Hematopoietic multipotent progenitor cell treated with erythropoietin and hydrocortisone succinate and interleukin-3 and kit ligand, for 15 days (in vitro differentiated cells): ENCODE data around the gene KLF2.
"Not testable (repeated sequence)": the region's sequence is repeated elsewhere in the genome, so short reads cannot be mapped to it uniquely, and the experiment has no call there.

ENCODE experiments used
- DNase-seq: peaks from one replicate; pipeline ENCODE4 v3.0.0-alpha.2; 2015; ENCODE audit warnings: low spot score

KLF2 gene

DNA sequence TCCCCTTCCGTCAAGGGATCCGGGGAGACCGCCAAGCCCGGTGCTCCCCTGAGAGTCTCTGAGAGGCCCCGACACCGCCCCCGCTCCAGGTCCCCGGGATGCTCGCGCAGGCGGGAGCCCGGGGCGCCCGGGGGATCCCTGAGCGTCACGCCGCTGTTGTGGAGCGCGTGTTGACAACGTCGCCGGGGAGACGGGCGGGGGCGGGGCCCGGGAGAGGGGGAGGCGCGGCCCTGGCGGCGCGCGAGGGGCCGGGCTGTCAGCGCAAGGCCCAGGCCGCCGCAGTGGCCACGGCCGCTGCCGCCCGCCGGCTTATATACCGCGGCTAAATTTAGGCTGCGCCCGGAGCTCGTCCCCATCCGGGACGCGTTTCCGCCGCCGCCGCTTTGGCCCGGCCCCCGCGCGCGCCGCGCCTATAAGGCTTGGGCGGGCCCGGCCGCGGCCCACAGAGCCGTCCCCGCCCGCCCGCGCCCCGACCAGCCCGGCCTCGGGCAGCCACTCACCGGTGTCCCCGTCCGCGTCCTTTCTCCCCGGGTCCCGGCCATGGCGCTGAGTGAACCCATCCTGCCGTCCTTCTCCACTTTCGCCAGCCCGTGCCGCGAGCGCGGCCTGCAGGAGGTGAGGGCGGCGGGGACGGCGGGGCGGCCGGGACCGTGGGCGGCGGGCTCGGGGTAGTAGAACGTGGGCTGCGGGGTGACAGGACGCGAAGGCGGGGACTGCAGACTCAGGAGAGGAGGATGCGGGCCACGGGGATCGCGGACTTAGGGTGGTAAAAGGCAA lies at the start of gene KLF2:
KLF2 (plus strand) TSS at position 443 of the 777 bp plus-strand sequence; CDS start at position 541, 98 bp downstream.
- no peak for DNase-seq

DNA sequence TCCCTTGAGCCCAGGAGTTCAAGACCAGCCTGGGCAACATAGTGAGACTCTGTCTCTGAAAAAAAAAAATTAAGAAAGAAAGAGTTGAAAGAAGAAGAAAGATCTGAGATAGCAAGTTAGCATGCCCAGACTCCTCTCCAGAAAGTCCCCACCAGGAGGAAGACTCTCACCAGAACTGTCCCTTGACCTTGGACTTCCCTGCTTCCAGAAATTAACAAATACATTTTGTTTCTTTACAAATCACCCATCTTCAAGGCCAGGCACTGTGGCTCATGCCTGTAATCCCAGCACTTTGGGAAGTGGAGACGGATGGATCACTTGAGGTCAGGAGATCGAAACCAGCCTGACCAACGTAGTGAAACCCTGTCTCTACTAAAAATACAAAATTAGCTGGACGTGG lies 44.3 kb upstream of the KLF2 start:
- no peak for DNase-seq

DNA sequence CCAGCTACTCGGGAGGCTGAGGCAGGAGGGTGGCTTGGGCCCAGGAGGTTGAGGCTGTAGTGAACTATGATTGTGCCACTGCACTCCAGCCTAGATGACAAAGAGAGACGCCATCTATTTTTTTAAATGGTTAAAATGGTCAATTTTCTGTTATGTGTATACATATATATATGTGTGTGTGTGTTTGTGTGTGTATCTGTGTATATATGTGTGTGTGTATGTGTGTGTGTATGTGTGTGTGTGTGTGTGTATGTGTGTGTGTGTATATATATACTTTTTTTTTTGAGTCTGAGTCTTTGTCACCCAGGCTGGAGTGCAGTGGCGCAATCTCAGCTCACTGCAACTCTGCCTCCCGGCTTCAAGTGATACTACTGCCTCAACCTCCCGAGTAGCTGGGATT lies 42.9 kb upstream of the KLF2 start:
- DNase-seq: no peak

DNA sequence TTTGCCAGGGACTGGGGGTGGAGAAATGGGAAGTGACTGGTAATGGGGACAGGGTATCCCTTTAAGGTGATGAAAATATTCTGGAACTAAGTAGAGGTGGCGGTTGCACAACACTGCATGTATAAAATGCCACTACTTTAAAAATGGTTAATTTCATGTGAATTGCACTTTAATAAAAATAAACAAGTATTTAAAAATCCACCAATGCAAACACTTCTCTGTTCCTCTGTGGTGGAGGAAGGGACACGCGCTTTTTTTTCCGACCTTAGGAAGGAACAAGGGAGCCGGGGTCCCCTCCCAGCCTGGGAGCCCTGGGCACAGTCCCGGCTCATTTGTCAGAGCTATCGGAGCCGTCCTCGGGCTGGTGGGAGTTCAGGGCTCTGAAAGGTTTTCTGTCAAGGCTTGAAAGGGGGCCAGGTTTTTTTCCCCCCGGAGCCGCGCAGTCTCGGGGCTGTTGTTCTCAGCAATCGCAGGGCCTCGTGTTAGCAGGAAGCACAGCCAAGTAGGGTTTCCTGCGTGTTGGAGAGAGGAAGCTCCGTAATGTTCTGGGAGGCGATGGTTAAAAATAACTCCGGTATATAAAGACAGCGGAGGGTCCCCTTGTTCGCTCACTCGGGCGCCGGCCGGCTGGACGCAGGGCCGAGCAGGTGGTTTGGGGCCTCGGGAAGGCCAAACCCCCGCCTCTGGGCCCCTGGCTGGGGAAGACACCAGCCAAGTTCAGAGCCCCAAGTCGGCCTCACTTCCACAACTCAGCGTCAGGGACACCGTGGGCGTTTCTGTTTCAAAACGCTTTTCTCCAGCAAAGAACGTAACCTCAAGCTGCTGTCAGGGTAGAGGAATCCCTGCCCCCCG lies 41.2 kb upstream of the KLF2 start:
- no peak for DNase-seq

DNA sequence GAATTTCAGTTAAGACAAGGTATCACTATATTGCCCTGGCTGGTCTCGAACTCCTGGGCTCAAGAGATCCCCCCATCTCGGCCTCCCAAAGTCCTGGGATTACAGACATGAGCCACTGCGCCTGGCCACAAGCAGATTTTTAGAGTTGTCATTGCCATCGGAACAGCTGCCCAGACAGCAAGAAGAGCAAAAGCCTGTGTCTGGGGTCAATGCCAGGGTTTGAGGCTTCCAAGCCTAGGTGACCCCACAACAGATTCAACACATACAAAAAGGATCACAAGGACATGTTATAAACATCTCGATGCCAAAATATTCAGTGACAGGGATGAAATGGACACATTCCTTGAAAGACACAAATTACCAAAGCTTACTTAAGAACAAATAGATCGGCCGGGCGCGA lies 40.1 kb upstream of the KLF2 start:
- DNase-seq: no peak

DNA sequence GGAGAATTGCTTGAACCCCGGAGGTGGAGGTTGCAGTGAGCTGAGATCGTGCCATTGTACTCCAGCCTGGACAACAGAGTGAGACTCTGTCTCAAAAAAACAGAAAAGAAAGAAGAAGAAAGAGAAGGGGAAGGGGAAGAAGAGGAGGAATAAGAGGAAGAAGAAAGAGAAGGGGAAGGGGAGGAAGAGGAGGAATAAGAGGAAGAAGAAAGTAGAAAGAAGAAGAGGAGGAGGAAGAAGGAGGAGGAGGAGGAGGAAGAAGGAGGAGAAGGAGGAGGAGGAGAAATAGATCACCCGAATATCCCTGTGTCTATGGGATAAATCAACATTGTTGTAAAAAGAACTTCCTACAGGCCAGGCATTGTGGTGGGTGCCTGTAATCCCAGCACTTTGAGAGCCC lies 39.5 kb upstream of the KLF2 start:
- not testable (repeated sequence) for DNase-seq

DNA sequence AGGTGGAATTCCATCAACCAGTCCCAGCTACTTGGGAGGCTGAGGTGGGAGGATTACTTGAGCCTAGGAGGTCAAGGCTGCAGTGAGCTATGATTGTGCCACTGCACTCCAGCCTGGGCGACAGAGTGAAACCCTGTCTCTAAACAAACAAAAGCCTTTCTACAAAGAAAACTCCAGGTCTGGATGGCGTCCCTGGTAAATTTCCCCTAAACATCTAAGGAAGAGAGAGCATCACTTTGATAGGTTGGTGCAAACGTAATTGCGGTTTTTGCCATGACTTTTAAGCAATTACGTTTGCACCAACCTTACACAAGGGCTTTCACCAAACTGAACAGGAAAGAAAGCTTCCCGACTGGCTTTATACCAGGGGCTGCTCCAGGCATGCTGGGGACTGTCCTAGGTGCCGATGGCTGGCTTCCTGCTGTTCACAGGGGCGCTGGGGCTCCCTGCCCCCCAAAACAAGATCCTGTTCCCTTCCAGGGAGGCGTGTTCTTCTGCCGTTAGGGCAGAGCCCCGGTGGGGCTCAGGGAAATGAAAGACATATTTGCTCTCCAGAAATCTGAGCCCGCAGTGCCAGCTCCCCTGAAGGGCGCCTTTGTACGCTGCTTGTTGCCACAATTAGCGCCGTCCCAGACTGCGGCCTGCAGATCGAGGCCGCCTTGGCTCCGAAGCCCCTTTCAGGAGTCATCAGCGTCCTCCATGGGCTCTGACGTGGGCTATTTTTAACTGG lies 38.7 kb upstream of the KLF2 start:
- DNase-seq: no peak

DNA sequence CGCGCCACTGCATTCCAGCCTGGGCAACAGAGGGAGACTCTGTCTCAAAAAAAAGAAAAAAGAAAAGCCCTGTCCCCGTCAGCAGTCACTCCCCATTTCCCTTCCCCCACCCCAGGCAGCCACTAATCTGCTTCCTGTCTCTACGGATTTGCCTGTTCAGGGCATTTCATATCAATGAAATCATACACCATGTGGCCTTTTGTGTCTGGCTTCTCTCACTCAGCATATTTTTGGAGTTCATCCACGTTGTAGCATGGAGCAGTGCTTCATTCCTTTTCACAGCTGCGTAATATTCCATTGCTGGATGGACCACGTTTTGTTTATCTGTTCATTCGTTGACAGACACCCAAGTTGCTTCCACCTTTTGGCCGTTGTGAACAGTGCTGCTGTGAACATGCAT lies 36.1 kb upstream of the KLF2 start:
- DNase-seq: no peak

DNA sequence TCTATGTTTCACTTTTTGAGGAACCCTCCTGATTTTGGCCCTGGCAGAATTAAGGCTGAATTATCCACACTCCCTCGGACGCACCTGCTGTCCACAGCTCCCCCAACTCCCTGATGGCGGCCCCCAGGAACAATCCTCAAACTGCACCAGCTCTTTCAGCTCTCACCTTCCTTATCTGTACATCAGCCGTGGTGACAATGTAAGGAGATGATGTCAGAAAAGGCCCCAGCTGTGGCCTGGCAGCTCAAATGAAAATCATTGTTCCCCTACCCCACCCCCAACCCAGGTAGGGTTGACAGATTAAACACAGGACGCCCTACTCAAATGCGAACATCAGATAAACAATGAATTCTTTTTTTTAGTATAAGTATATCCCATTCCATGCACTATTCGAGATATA lies 35.0 kb upstream of the KLF2 start:
- no peak for DNase-seq

DNA sequence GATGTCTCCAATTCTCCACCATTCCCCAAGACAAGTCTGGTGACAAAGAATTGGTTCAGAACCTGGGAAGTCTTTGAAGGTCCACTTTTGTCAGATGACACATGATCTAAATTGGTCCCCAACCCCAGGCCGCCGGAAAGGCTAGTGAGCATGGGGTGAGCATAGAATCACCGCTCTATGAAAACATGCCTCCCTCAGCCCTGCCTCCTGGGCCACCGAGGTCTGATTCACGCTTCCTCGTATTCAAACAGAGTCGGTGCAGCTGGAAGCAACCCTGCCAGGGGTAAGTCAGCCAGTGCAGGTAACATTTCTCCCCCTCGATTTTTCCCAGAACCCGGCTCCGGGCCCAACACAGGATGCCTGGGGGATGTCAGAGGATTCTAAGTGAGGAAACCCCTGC lies 33.9 kb upstream of the KLF2 start:
- DNase-seq: no peak

DNA sequence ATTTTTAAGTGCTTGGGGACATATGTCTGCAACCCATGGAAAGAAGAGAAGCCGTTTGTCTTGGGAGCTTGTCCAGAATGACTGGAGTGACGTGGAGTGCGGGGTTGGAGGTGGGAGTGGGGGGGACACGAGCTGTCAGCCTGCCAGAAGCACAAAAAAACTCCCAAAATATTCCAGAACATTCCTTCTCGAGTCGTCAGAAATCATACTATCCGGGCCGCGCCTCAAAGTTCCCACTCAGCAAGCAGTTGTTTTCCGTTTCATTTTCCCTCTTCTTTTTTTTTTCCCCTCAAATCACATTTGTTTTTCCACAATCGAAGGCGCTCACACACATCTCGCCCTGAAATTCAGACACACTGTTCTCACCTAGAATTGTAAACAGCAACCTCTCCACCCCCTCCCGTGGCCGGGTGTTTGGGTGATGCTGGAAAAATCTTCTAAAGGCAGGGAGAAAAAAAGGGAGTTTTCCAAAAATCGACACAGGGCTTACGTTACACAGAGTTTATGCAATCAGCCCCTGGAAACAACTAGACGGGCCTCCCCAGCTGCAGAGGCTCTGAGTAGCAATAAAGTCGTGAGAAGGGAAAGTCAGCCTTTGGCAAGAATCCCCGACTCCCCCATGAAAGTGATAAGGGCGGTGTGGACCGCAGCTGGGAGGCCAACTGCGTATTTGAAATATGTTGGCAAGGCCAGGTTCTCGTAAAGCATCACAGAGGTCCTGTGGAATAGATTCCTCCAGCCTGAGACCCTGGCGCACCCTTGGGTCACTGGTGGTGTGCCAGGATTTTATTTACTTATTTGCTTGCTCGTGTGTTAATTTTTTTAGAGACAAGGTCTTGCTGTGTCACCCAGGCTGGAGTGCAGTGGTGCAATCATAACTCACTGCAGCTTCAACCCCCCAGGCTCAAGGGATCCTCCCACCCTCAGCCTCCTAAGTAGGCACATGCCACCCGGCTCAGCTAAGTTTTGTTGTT lies 31.2 kb upstream of the KLF2 start:
- DNase-seq: no peak

DNA sequence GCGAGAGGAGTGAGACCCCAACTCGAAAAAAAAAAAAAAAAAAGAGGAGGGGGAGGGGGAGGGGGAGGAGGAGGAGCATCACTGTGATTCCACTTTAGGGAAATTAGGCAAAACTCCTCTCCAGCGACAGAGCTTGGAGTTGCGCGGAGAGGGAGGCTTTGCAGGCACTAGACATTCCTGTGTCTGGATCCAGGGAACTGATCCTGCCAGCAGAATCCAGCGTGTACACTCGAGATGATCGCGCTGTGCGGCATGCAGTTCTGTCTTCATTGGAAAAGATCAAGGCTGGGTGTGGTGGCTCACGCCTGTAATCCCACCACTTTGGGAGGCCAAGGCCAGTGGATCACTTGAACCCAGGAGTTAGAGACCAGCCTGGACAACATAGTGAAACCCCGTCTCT lies 29.6 kb upstream of the KLF2 start:
- DNase-seq: no peak

DNA sequence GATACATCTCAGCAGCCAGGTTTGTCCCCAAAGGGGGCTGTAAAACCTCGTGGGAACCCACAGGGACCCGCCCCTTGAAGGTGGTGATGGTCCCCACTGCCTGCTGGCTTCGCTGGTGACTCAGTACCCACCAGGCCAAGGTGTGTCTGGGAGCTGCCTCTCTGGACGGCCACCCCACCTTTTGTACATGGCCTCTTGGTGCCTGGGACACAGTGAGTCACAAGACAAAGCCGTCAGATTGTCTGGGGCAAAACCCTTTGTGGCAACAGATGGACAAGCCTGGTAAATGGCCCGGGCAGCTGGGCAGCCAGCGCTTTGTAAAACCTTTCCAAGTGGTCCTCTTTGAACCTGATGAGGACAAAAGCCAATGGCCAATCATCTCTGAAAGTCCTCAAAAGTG lies 27.9 kb upstream of the KLF2 start:
- DNase-seq: no peak

DNA sequence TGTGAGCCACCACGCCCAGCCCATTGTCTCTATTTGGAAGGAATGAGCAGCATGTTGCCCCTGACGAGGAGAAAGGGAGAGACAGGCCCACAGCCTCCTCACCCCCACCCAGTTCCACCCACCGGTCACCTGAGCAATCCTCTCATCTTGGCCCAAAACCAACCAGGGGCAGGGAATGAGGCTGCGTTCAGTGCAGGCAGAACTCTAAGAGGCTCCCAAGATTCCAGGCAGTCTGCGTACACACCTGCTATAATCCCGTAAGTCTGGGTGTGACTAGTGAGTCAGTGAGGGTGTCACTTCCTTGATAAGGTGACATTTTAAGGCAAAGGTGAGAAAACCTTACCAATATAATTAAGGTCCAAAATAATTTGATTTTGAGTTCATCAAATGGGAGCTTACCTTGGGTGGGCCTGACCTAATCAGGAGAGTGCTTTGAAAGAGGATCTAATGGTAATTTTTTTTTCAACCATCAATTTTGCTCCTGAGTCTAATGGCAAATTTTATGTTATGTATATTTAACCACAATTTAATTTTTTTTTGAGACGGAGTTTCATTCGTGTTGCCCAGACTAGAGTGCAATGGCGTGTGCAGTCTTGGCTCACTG lies 26.9 kb upstream of the KLF2 start:
- DNase-seq: no peak

DNA sequence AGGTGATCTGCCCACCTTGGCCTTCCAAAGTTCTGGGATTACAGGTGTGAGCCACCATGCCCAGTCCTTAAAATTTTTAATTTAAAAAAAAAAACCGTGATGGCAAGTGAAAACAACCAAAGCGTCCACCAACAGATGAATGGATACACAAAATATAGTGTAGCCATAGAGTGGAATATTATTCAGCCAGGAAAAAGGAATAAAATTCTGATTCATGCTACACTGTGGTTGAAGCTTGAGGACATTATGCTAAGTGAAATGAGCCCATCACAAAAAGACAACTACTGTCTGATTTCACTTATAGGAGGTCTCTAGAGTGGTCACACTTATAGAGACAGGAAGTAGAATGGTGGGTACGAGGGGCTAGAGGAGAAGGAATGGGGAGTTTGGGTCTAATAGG lies 26.3 kb upstream of the KLF2 start:
- no peak for DNase-seq

DNA sequence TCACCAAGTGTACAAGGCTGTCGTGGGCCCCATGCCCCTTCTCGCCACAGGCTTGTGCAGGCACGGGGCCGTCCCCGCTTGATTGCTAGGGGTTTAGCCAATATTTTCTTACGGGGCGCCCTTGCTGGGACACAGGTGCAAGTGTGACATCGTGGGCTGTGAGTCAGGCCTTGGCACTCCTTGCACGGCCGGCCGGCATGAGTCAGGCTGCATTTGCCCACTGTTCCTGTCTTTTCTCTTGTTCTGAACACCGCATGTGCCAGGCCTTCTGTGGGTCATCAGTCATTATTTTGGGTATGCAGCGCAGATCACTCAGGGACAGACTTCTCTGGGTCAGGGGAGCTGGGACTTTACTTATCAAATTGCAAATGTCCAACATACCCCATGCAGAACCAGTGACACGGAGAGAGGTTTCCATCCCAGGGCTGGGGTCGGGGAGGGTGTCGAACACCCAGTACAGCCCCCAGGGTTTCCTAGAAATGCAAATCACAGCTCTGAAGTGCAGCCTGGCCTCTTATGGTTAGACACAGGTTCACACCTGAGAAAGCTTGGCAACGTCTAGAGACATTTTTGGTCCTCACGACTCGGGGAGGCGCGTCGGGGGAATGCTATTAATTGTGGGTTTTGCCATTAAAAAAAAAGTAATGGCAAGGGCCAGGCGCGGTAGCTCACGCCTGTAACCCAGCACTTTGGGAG lies 22.5 kb upstream of the KLF2 start:
- no peak for DNase-seq

DNA sequence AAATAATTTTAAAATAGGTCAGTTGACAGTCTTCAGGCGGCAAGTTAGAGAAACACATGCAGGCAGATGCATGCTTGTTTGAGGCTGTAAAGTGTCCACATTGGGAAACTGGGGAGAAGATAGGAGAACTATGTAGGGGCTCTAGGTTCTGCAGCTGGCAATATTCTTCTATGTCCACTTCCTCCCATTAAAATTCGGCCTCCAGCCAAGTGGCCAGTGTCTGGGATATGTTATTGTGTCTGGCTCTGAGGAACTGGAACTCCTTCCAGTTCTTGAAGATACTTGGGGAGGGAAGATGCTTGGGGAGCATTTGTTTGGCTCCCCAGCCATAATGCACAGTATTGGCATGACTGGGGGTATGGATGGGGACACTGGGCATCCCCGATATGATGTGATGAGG lies 20.9 kb upstream of the KLF2 start:
- DNase-seq: no peak

DNA sequence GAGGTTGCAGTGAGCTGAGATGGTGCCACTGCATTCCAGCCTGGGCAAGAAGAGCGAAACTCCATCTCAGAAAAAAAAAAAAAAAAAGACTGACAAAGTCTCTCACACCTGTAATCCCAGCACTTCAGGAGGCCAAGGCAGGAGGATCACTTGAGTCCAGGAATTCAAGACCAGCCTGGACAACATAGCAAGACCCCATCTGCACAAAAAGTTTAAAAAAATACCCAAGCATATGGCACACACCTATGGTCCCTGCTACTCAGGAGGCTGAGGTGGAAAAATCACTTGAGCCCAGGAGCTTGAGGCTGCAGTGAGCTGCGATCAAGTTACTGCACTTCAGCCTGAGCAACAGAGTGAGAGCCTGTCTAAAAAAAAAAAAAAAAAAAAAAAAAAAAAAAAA lies 20.1 kb upstream of the KLF2 start:
- DNase-seq: not testable (repeated sequence)

DNA sequence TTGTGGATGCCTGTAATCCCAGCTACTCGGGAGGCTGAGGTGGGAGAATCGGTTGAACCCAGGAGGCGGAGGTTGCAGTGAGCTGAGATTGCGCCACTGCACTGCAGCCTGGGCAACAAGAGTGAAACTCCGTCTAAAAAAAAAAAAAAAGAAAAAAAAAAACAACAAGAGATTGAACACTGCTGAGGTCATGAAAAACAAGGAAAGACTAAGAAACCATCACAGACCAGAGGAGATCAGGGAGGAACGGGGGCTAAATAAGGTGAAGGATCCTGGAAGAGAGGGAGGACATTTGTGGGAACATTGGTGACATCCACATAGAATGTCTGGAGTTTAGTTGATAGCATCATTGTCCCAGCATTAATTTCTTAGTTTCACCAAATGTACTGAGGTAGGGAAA lies 19.6 kb upstream of the KLF2 start:
- DNase-seq: not testable (repeated sequence)

DNA sequence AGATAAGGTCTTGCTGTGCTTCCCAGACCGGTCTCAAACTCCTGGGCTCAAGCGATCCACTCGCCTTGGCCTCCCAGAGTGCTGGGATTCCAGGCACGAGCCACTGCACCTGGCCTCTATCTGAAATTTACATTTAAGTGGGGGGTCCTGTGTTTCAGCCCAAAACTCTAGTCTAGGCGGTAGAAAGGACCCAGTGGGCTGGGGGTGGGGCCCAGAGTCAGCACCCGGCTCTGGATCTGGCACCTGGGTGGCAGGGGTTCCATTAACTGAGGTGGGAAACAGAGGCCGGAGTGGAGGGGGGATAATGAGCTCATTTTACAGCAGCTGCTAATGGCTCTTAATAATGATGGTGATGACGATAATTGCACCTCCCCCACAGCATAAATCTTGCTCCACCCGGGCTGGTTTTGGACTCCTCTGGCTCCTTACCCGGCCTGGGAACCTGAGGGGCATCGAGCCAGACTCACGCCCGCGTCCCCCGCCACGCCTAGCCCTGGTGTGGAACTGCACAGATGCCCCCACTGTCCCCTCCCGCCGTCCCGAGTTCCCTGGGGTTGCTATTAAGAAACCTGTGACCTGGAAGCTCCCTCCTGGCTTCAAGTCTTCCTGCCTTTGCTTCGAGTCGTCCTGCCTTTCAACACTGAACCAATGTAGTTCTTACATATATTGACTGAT lies 17.8 kb upstream of the KLF2 start:
- DNase-seq: no peak
